Stimulated activated CD8-positive, alpha-beta memory T cell treated with anti-CD3 and anti-CD28 coated beads, Interleukin-15, amount 100 ng/mL, for 4 hours (primary cell): ENCODE results near the gene PAGR1.
"Not testable (repeated sequence)": the region's sequence is repeated elsewhere in the genome, so short reads cannot be mapped to it uniquely, and the experiment has no call there.

ENCODE experiments used
- DNase-seq, 2 donors: peaks; one replicate each; pipeline ENCODE4 v3.0.0-alpha.2; 2020; ENCODE audit warnings: low read depth in 2 of 2

PAGR1 gene

GRCh38 chr16:29864205-29864604, 48.3 kb downstream of the PAGR1 start:
- DNase-seq, result no peak

- no peak for DNase-seq
Measured at GRCh38 chr16:29868396-29869009, 52.6 kb downstream of the PAGR1 start.

DNA sequence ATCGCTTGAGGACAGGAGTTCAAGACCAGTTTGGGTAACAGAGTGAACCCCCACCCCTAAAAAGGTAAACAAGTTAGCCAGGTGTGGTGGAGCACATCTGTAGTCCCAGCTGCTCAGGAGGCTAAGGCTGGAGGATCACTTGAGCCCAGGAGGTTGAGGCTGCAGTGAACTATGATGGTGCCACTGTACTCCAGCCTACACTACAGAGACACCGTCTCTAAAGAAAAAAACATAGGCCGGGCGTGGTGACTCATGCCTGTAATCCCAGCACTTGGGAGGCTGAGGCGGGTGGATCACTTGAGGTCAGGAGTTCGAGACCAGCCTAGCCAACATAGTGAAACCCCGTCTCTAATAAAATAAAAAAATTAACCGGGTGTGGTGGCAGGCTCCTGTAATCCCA, 53.1 kb downstream of the PAGR1 start:
- not testable (repeated sequence) for DNase-seq
